Panc1 (cell line): ENCODE data around the gene CKS1B.

ENCODE experiments used
- CTCF ChIP-seq: fragments of 450-650 bp; IDR thresholded peaks from 2 replicates; pipeline ENCODE4 v1.5.1; 2017; ENCODE audit warnings: mild to moderate bottlenecking
- POLR2AphosphoS5 ChIP-seq: IDR thresholded peaks from 2 replicates; pipeline ENCODE4 v1.6.1; 2012; ENCODE audit warnings: mild to moderate bottlenecking, low read depth, low read length, moderate library complexity
- REST ChIP-seq, 2 experiments: IDR thresholded peaks; 2 replicates each; pipeline ENCODE4 v1.6.1; 2011 to 2012; ENCODE audit warnings: low read depth in 2 of 2, control low read depth in 1 of 2, low read length in 1 of 2, mild to moderate bottlenecking in 1 of 2, moderate library complexity in 1 of 2; ENCODE audit not compliant: insufficient read depth in 1 of 2
- SIN3A ChIP-seq: IDR thresholded peaks from 2 replicates; pipeline ENCODE4 v1.6.1; 2012; ENCODE audit warnings: low read depth, mild to moderate bottlenecking, low read length, moderate library complexity, borderline replicate concordance; ENCODE audit not compliant: insufficient read depth
- TCF7L2 ChIP-seq: IDR thresholded peaks from 2 replicates; pipeline ENCODE4 v1.6.1; 2011; ENCODE audit warnings: mild to moderate bottlenecking, low read depth, low read length, inconsistent platforms

GRCh38 chr1:155026154-155026553 is 51.7 kb downstream of the CKS1B start:
- no peak for TF ChIP-seq CTCF
- no peak for TF ChIP-seq REST (IDR thresholded peaks at IDR 0.05; ENCODE audit: insufficient read depth in 1 of 2, low read depth in 2 of 2, low read length in 1 of 2)
- TF ChIP-seq TCF7L2, result no peak
- no peak for TF ChIP-seq SIN3A
- TF ChIP-seq POLR2AphosphoS5, result no peak
